ACC112 (cell line): ENCODE measurements around the gene BPIFB4.

ENCODE experiments used
- H2AFZ ChIP-seq: fragments of 200-600 bp; sonication (generic); one replicate; pipeline ENCODE4 v1.6.0; 2017; ENCODE audit warnings: antibody characterized with exemption, low read length; ENCODE audit not compliant: unreplicated experiment
- H3K27ac ChIP-seq: fragments of 200-600 bp; sonication (generic); 2 replicates; pipeline ENCODE4 v1.5.1; 2014; ENCODE audit warnings: low read depth, mild to moderate bottlenecking, antibody characterized with exemption, low read length, moderate library complexity
- H3K27me3 ChIP-seq: fragments of 200-600 bp; sonication (generic); 2 replicates; pipeline ENCODE4 v1.6.1; 2014; ENCODE audit warnings: mild to moderate bottlenecking, antibody characterized with exemption, low read length, moderate library complexity, mixed read lengths; ENCODE audit not compliant: insufficient read depth
- H3K36me3 ChIP-seq: fragments of 200-600 bp; sonication (generic); 2 replicates; pipeline ENCODE4 v1.6.1; 2016; ENCODE audit warnings: mild to moderate bottlenecking, antibody characterized with exemption, low read length, moderate library complexity, mixed read lengths; ENCODE audit not compliant: insufficient read depth
- H3K4me1 ChIP-seq: fragments of 200-600 bp; sonication (generic); one replicate; pipeline ENCODE4 v1.6.1; 2016; ENCODE audit warnings: low read length, mixed read lengths; ENCODE audit not compliant: insufficient read depth, unreplicated experiment, control insufficient read depth
- H3K4me3 ChIP-seq: fragments of 200-600 bp; sonication (generic); 2 replicates; pipeline ENCODE4 v1.5.1; 2014; ENCODE audit warnings: mild to moderate bottlenecking, low read depth, low read length
- H3K79me2 ChIP-seq: fragments of 200-600 bp; sonication (generic); one replicate; pipeline ENCODE4 v1.6.0; 2016; ENCODE audit warnings: low read length; ENCODE audit not compliant: control insufficient read depth, unreplicated experiment, insufficient read depth

BPIFB4 gene

GRCh38 chr20:33061658-33062028, 17.8 kb upstream of the BPIFB4 start:
- Histone ChIP-seq H3K79me2 (no peaks in the 10 kb centered on the region), H3K4me3 (no peak overlapping the region), H3K4me1 (no peaks in the 10 kb centered on the region), H2AFZ (no peak overlapping the region), H3K27me3 (peaks cover 12% of the 10 kb centered on the region; the same call in 1 of the 2 replicates), H3K36me3 (no peaks in the 10 kb centered on the region), H3K27ac (no peak overlapping the region)

- Histone ChIP-seq H3K4me3 (no peak overlapping the region), H2AFZ (no peak overlapping the region), H3K36me3 (no peaks in the 10 kb centered on the region), H3K79me2 (no peaks in the 10 kb centered on the region), H3K4me1 (no peaks in the 10 kb centered on the region), H3K27me3 (peaks cover 11% of the 10 kb centered on the region; the same call in 1 of the 2 replicates), H3K27ac (no peak overlapping the region)
Observed at GRCh38 chr20:33062105-33062824, 17.2 kb upstream of the BPIFB4 start.

GRCh38 chr20:33062825-33063149, 16.7 kb upstream of the BPIFB4 start:
- peaks cover 6% of the 10 kb centered on the region; the same call in 1 of the 2 replicates for H3K27me3 ChIP-seq
- no peak overlapping the region for H3K4me3 ChIP-seq
- no peaks in the 10 kb centered on the region for H3K36me3 ChIP-seq
- H2AFZ ChIP-seq: no peak overlapping the region
- no peaks in the 10 kb centered on the region for H3K4me1 ChIP-seq
- H3K27ac ChIP-seq: no peak overlapping the region
- H3K79me2 ChIP-seq: no peaks in the 10 kb centered on the region

GRCh38 chr20:33063271-33063670, 16.2 kb upstream of the BPIFB4 start:
- no peaks in the 10 kb centered on the region for H3K36me3 ChIP-seq
- H3K4me1 ChIP-seq: no peaks in the 10 kb centered on the region
- H3K79me2 ChIP-seq: no peaks in the 10 kb centered on the region
- no peak overlapping the region for H3K4me3 ChIP-seq
- no peak overlapping the region for H2AFZ ChIP-seq
- H3K27ac ChIP-seq: no peak overlapping the region
- H3K27me3 ChIP-seq: peaks cover 3% of the 10 kb centered on the region; the same call in 1 of the 2 replicates

GRCh38 chr20:33064572-33065287, 14.7 kb upstream of the BPIFB4 start:
- no peaks in the 10 kb centered on the region for H3K79me2 ChIP-seq
- H3K27me3 ChIP-seq: peaks cover 15% of the 10 kb centered on the region
- H3K4me3 ChIP-seq: no peak overlapping the region
- no peak overlapping the region for H3K27ac ChIP-seq
- no peak overlapping the region for H2AFZ ChIP-seq
- H3K36me3 ChIP-seq: no peaks in the 10 kb centered on the region
- H3K4me1 ChIP-seq: no peaks in the 10 kb centered on the region

GRCh38 chr20:33065785-33066184, 13.7 kb upstream of the BPIFB4 start:
- H3K4me3 ChIP-seq: no peak overlapping the region
- no peak overlapping the region for H3K27ac ChIP-seq
- no peaks in the 10 kb centered on the region for H3K36me3 ChIP-seq
- no peaks in the 10 kb centered on the region for H3K4me1 ChIP-seq
- H2AFZ ChIP-seq: no peak overlapping the region
- no peaks in the 10 kb centered on the region for H3K79me2 ChIP-seq
- peaks cover 25% of the 10 kb centered on the region for H3K27me3 ChIP-seq

- peaks cover 43% of the 10 kb centered on the region for H3K27me3 ChIP-seq
- H3K4me1 ChIP-seq: no peaks in the 10 kb centered on the region
- no peaks in the 10 kb centered on the region for H3K79me2 ChIP-seq
- H3K36me3 ChIP-seq: no peaks in the 10 kb centered on the region
- no peak overlapping the region for H3K27ac ChIP-seq
- H3K4me3 ChIP-seq: no peak overlapping the region
- no peak overlapping the region for H2AFZ ChIP-seq
Observed at GRCh38 chr20:33067806-33068205, 11.6 kb upstream of the BPIFB4 start.

GRCh38 chr20:33068251-33068939, 11.0 kb upstream of the BPIFB4 start:
- Histone ChIP-seq H3K36me3 (no peaks in the 10 kb centered on the region), H3K27me3 (peaks cover 49% of the 10 kb centered on the region), H3K4me1 (no peaks in the 10 kb centered on the region), H3K4me3 (no peak overlapping the region), H2AFZ (no peak overlapping the region), H3K27ac (no peak overlapping the region), H3K79me2 (no peaks in the 10 kb centered on the region)

- H3K27me3 ChIP-seq: peaks cover 60% of the 10 kb centered on the region
- H3K27ac ChIP-seq: no peak overlapping the region
- H3K79me2 ChIP-seq: no peaks in the 10 kb centered on the region
- no peaks in the 10 kb centered on the region for H3K36me3 ChIP-seq
- H3K4me1 ChIP-seq: no peaks in the 10 kb centered on the region
- H3K4me3 ChIP-seq: no peak overlapping the region
- H2AFZ ChIP-seq: no peak overlapping the region
Observed at GRCh38 chr20:33069673-33070072, 9.8 kb upstream of the BPIFB4 start.

GRCh38 chr20:33070111-33071053, 9.1 kb upstream of the BPIFB4 start:
- Histone ChIP-seq H3K79me2 (no peaks in the 10 kb centered on the region), H3K27ac (no peak overlapping the region), H3K4me1 (no peaks in the 10 kb centered on the region), H3K4me3 (no peak overlapping the region), H3K27me3 (peaks cover 67% of the 10 kb centered on the region), H3K36me3 (no peaks in the 10 kb centered on the region), H2AFZ (no peak overlapping the region)
